G401 (cell line): Measurements from ENCODE around the gene IPO11. TPM values are rescaled to one million over a fixed set of nuclear protein-coding genes. Genes with fewer than 3 reads are reported as not detected.
"Not testable (repeated sequence)": the region's sequence is repeated elsewhere in the genome, so short reads cannot be mapped to it uniquely, and the experiment has no call there.

Source experiments
- DNase-seq: peaks from one replicate; pipeline ENCODE4 v3.0.0-alpha.2; 2015; ENCODE audit warnings: low spot score
- in situ Hi-C: cut with HindIII; loops from 2 replicates; pipeline ENCODE4 v1.10.0; 2016; ENCODE audit warnings: low sequenced_read_pairs, mixed read lengths
- total RNA-seq: library from RNA; depleted of rRNA; stranded (reverse); fragments of >200 nt; shearing (Covaris generic); gene quantifications from 2 replicates; pipeline ENCODE4 v1.2.3, GENCODE V29; 2014; rRNA removed

The IPO11 gene
- total RNA-seq, 1 experiment from 2014 or later: 48.2 TPM

- in situ Hi-C loops: no loop called here
- DNase-seq: no peak
Observed at GRCh38 chr5:62653001-62653863, 240.7 kb downstream of the IPO11 start.

- in situ Hi-C loops: no loop called here
- DNase-seq: no peak
Observed at GRCh38 chr5:62653864-62654575, 241.5 kb downstream of the IPO11 start.

- in situ Hi-C loops, DNase-seq: not testable (repeated sequence)
Observed at GRCh38 chr5:62657772-62658171, 245.2 kb downstream of the IPO11 start.

GRCh38 chr5:62661126-62661525 lies 248.6 kb downstream of the IPO11 start:
- DNase-seq: no peak
- in situ Hi-C loops: no loop called here

GRCh38 chr5:62662521-62662920 lies 250.0 kb downstream of the IPO11 start:
- in situ Hi-C loops: no loop called here

GRCh38 chr5:62671479-62671878 lies 258.9 kb downstream of the IPO11 start:
- in situ Hi-C loops: no loop called here
- no peak for DNase-seq

More at GRCh38 chr5:62662521-62662920, 250.0 kb downstream of the IPO11 start:
- no peak for DNase-seq

- in situ Hi-C loops: not testable (repeated sequence)
Observed at GRCh38 chr5:62676596-62676995, 264.0 kb downstream of the IPO11 start.

More at GRCh38 chr5:62676596-62676995, 264.0 kb downstream of the IPO11 start:
- not testable (repeated sequence) for DNase-seq

Other genes starting within 250 kb of the IPO11 start
- 37.9 and 62.8 TPM in 2 replicates for gene KIF2A, start 106.6 kb upstream of the IPO11 start, total RNA-seq
- gene DIMT1, start 8.9 kb upstream of the IPO11 start, total RNA-seq: 62.7 and 92.0 TPM in 2 replicates
- gene LRRC70, start 166.1 kb downstream of the IPO11 start, total RNA-seq: 0.51 TPM in 1 of 2 replicates, not detected in the other